GM12891 (cell line): Measurements from ENCODE around the gene FRMD3.

Source experiments
- POLR2A ChIP-seq: IDR thresholded peaks from 2 replicates; pipeline ENCODE4 v1.6.1; 2011; ENCODE audit warnings: low read depth, low read length, control low read depth
- POLR2AphosphoS5 ChIP-seq: IDR thresholded peaks from 2 replicates; pipeline ENCODE4 v1.6.1; 2011; ENCODE audit warnings: low read depth, low read length, control low read depth
- SPI1 ChIP-seq: IDR thresholded peaks from 2 replicates; pipeline ENCODE4 v1.6.1; 2011; ENCODE audit warnings: low read depth, low read length, control low read depth
- TAF1 ChIP-seq: IDR thresholded peaks from 2 replicates; pipeline ENCODE4 v1.6.1; 2011; ENCODE audit warnings: low read depth, low read length, control low read depth

DNA sequence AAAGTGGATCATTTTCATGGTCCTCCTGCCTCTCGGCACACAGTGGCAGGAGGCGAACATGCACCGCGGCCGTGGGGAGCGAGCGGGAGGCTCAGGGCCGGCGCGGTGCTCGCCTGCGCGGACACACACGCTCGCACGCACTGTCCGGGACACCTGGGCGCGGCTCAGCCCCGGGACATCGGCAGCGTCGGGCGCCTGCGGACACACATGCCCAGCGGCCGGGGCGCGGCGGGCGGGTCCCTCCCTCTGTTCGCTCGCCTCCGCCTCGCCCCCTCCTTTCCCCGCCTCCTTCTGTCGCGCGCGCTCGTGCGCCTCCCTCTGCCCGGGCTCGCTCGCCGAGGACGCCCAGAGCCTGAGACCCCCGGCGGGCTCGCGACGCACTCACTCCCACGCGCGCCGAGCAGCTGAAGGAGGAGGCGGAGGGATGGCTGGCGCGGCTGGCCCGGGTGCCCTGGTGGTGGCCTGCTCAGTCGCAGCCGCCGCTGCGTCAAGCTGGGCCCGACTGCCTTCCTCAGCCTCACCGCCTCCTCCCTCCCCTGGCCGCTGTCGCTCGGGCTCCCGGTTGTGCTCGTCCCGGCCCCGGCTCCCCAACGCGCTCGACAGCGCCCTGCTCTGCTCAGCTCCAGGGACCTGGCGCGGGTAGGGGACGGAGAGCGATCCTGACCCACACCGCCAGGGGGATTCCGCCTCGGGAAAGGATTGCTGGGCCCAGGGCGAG lies at the start of gene FRMD3:
- TF ChIP-seq POLR2A = no peak
- no peak for TF ChIP-seq TAF1
- no peak for TF ChIP-seq SPI1
- TF ChIP-seq POLR2AphosphoS5 = no peak
